GM23248 (cell line): ENCODE results near the gene SH3BP1. TPM values are rescaled to one million over a fixed set of nuclear protein-coding genes. Genes with fewer than 3 reads are reported as not detected.
A peak's percentile ranks its signal among the peaks of the same experiment; 100 is the strongest.

Source experiments
- DNase-seq: peaks from one replicate; pipeline ENCODE4 v3.0.0-alpha.2; 2015
- H2AFZ ChIP-seq: fragments of 200-600 bp; sonication (generic); 2 replicates; pipeline ENCODE4 v1.6.1; 2016; ENCODE audit warnings: antibody characterized with exemption
- H3F3A ChIP-seq: fragments of 200-600 bp; sonication (generic); 2 replicates; pipeline ENCODE4 v1.6.1; 2016; ENCODE audit warnings: mild to moderate bottlenecking, antibody characterized with exemption, mixed run types; ENCODE audit not compliant: insufficient read depth
- H3K27ac ChIP-seq: fragments of 200-600 bp; sonication (generic); 2 replicates; pipeline ENCODE4 v1.5.1; 2016; ENCODE audit warnings: mild to moderate bottlenecking
- H3K27me3 ChIP-seq: fragments of 200-600 bp; sonication (generic); replicated peaks from 2 replicates; pipeline ENCODE4 v1.6.1; 2016; ENCODE audit warnings: mild to moderate bottlenecking; ENCODE audit not compliant: insufficient read depth
- H3K36me3 ChIP-seq: fragments of 200-600 bp; sonication (generic); 2 replicates; pipeline ENCODE4 v1.6.1; 2016; ENCODE audit warnings: low read depth, mild to moderate bottlenecking
- H3K4me1 ChIP-seq: fragments of 200-600 bp; sonication (generic); 2 replicates; pipeline ENCODE4 v1.6.1; 2016; ENCODE audit warnings: mild to moderate bottlenecking; ENCODE audit not compliant: insufficient read depth
- H3K4me2 ChIP-seq: fragments of 200-600 bp; sonication (generic); one replicate; pipeline ENCODE4 v1.6.1; 2016; ENCODE audit warnings: mild to moderate bottlenecking; ENCODE audit not compliant: unreplicated experiment
- H3K4me3 ChIP-seq: fragments of 200-600 bp; sonication (generic); 2 replicates; pipeline ENCODE4 v1.5.1; 2016; ENCODE audit warnings: mild to moderate bottlenecking
- H3K79me2 ChIP-seq: fragments of 200-600 bp; sonication (generic); 2 replicates; pipeline ENCODE4 v1.6.1; 2016; ENCODE audit warnings: mild to moderate bottlenecking; ENCODE audit not compliant: insufficient read depth
- H3K9ac ChIP-seq: fragments of 200-600 bp; sonication (generic); 2 replicates; pipeline ENCODE4 v1.6.1; 2016; ENCODE audit warnings: mild to moderate bottlenecking
- H3K9me2 ChIP-seq: fragments of 200-600 bp; sonication (generic); 2 replicates; pipeline ENCODE4 v1.6.1; 2016; ENCODE audit warnings: mixed run types, mild to moderate bottlenecking, moderate library complexity; ENCODE audit not compliant: insufficient read depth
- H3K9me3 ChIP-seq: fragments of 200-600 bp; sonication (generic); one replicate; pipeline ENCODE4 v1.6.1; 2017; ENCODE audit warnings: low read depth
- H4K20me1 ChIP-seq: fragments of 200-600 bp; sonication (generic); 2 replicates; pipeline ENCODE4 v1.6.0; 2016; ENCODE audit not compliant: insufficient read depth
- EZH2 ChIP-seq: fragments of 200-600 bp; sonication (generic); IDR thresholded peaks from 2 replicates; pipeline ENCODE4 v1.6.1; 2018; ENCODE audit warnings: antibody characterized with exemption, mild to moderate bottlenecking; ENCODE audit not compliant: insufficient read depth, poor library complexity, severe bottlenecking
- EZH2phosphoT487 ChIP-seq: fragments of 200-600 bp; sonication (generic); IDR thresholded peaks from 2 replicates; pipeline ENCODE4 v1.6.1; 2018; ENCODE audit warnings: antibody characterized with exemption, moderate library complexity, mild to moderate bottlenecking, low read depth; ENCODE audit not compliant: insufficient read depth
- WGBS, 2 experiments: methylation state at CpG; one replicate each; pipeline ENCODE4 v1.1.6; 2015 to 2017; ENCODE audit warnings: low lambda C conversion rate in 2 of 2, low coverage in 1 of 2; ENCODE audit errors: missing lambda C conversion rate in 2 of 2; 5-methylcytosine and 5-hydroxymethylcytosine counted together
- in situ Hi-C: fragments of 300-500 bp; cut with MboI; formaldehyde crosslinking; loops from 2 replicates; pipeline ENCODE4 v1.15.0; 2020
- polyA plus RNA-seq: library from polyadenylated mRNA; unstranded; fragments of >200 nt; fragmentation: Nextera tagmentation; extraction: Ambion mirVana; gene quantifications from 2 replicates; pipeline ENCODE4 v1.2.1, GENCODE V29; 2016
- total RNA-seq: library from RNA; depleted of rRNA; stranded (reverse); fragments of >200 nt; shearing (Covaris generic); gene quantifications from 2 replicates; pipeline ENCODE4 v1.2.3, GENCODE V29; 2014

Gene SH3BP1
- total and polyA plus RNA-seq, 2 experiments from 2014 or later: 0.81 to 9.9 TPM

DNA sequence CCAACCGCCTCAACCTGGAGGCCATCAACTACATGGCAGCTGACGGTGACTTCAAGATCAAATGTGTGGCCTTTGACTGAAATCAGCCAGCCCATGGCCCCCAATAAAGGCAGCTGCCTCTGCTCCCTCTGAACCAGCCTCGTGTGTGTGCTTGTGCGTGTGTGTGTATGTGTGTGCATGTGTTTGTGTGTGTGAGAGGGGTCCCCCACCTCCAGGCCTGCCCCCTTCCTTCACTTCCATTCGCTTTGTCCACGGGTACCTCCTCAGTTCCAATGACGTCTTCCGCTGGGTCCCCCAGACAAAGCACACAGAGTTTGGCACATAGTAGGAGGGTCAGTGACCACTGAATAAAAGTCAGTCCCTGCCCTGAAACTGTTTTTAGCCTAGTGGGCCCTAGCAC, 40.2 kb downstream of the SH3BP1 start:
- TF ChIP-seq EZH2phosphoT487 (no peak), EZH2 (no peak)
- Histone ChIP-seq H3K4me2 (no peak overlapping the region), H3K9me3 (no peaks in the 10 kb centered on the region), H3K36me3 (peaks cover 19% of the 10 kb centered on the region), H3K4me3 (no peak overlapping the region), H4K20me1 (peaks cover 8% of the 10 kb centered on the region; the same call in 1 of the 2 replicates), H3K27me3 (no peaks in the 10 kb centered on the region), H2AFZ (no peak overlapping the region), H3K79me2 (peaks cover 33% of the 10 kb centered on the region), H3K27ac (peak overlapping the region; percentile 82), H3K9ac (peak overlapping the region; percentile 85; the same call in 1 of the 2 replicates), H3F3A (peaks cover 32% of the 10 kb centered on the region), H3K4me1 (peaks cover 7% of the 10 kb centered on the region), H3K9me2 (no peaks in the 10 kb centered on the region)
- 55 to 61% methylated on average over 8 of the region's 8 CpGs for WGBS, 2 experiments
- no peak for DNase-seq
- in situ Hi-C loops: no loop called here

DNA sequence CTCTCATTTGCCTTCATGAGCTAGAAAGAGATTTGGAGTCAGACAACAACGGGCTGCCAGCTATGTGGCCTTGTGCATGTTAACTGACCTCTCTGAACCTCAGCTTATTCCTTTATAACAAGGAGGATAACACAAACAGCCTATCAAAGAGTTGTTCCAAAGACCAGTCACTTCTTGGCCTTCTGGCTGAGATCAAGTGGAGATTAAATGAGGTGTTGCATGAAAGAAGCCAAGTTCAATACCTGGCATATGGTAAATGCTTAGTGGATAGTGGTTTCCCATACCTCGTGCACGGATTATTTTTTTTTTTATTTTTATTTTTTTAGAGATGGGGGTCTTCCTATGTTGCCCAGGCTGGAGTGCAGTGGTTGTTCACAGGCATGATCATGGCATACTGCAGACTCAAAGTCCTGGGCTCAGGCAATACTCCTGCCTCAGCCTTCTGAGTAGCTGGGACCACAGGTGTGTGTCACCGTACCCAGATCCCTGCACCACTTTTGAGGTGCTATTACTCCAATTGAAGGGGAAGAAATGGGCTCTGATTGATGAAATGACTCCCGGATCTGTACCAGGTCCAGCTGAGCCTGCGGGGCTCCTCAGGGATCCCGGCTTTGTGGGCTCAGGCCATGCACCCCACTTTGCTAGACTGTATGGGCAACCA, 40.9 kb downstream of the SH3BP1 start:
- in situ Hi-C loops: no loop called here
- peak; percentile 33 for DNase-seq
- no peak overlapping the region for H3K4me3 ChIP-seq
- H4K20me1 ChIP-seq: peaks cover 8% of the 10 kb centered on the region; the same call in 1 of the 2 replicates
- H3K4me2 ChIP-seq: no peak overlapping the region
- H3K9me2 ChIP-seq: no peaks in the 10 kb centered on the region
- H3F3A ChIP-seq: peaks cover 32% of the 10 kb centered on the region
- no peak overlapping the region for H3K9ac ChIP-seq
- H3K9me3 ChIP-seq: no peaks in the 10 kb centered on the region
- TF ChIP-seq EZH2phosphoT487 (no peak), EZH2 (no peak)
- H3K27ac ChIP-seq: peak overlapping the region; percentile 82
- H3K27me3 ChIP-seq: no peaks in the 10 kb centered on the region
- no peak overlapping the region for H2AFZ ChIP-seq
- peaks cover 7% of the 10 kb centered on the region for H3K4me1 ChIP-seq
- H3K36me3 ChIP-seq: peaks cover 19% of the 10 kb centered on the region
- 33 to 45% methylated on average over 7 of the region's 7 CpGs for WGBS, 2 experiments
- peaks cover 33% of the 10 kb centered on the region for H3K79me2 ChIP-seq

DNA sequence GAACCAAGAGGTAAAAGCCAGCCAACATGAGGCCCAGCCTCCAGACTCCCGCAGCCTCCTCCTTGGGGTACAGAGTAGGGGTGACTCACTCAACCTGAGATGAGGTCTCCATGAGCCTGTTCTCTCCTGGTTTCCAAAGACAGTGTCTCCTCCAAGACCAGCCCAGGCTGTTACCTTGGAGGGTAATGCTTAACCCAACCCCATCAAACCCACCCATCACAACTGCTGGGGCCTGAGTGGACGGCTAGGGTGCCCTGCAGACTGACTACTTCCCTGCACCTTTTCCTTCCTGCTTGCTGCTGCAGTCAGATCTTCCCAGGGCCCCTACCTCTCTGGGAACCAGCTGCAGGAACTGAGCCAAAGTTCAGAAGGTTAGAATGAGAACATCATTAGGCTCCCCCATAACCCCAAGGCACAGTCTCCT, 41.5 kb downstream of the SH3BP1 start:
- Histone ChIP-seq H4K20me1 (peaks cover 8% of the 10 kb centered on the region; the same call in 1 of the 2 replicates), H3K9me2 (no peaks in the 10 kb centered on the region), H3K36me3 (peaks cover 19% of the 10 kb centered on the region), H3K4me1 (peaks cover 7% of the 10 kb centered on the region), H3K4me2 (no peak overlapping the region), H3K27ac (peak overlapping the region; percentile 51), H3K9ac (no peak overlapping the region), H3K4me3 (no peak overlapping the region), H3K27me3 (no peaks in the 10 kb centered on the region), H3F3A (peaks cover 32% of the 10 kb centered on the region), H3K9me3 (no peaks in the 10 kb centered on the region), H3K79me2 (peaks cover 26% of the 10 kb centered on the region), H2AFZ (no peak overlapping the region)
- TF ChIP-seq EZH2phosphoT487 (no peak), EZH2 (no peak)
- DNase-seq: peak; percentile 70
- WGBS, 2 experiments: 3 to 22% methylated on average over 2 of the region's 2 CpGs
- in situ Hi-C loops: no loop called here

GRCh38 chr22:37681556-37682049, 42.1 kb downstream of the SH3BP1 start:
- H3K9me3 ChIP-seq: no peaks in the 10 kb centered on the region
- H3F3A ChIP-seq: peaks cover 32% of the 10 kb centered on the region
- WGBS, 2 experiments: 12 to 13% methylated on average over 6 of the region's 6 CpGs
- no peaks in the 10 kb centered on the region for H3K9me2 ChIP-seq
- H3K4me1 ChIP-seq: peaks cover 7% of the 10 kb centered on the region
- no peak overlapping the region for H2AFZ ChIP-seq
- no peaks in the 10 kb centered on the region for H3K27me3 ChIP-seq
- in situ Hi-C loops: no loop called here
- no peak overlapping the region for H3K4me3 ChIP-seq
- no peak overlapping the region for H3K4me2 ChIP-seq
- peak; percentile 88 for DNase-seq
- peaks cover 8% of the 10 kb centered on the region; the same call in 1 of the 2 replicates for H4K20me1 ChIP-seq
- H3K79me2 ChIP-seq: peaks cover 23% of the 10 kb centered on the region
- no peak for TF ChIP-seq EZH2
- no peak for TF ChIP-seq EZH2phosphoT487
- peaks cover 19% of the 10 kb centered on the region for H3K36me3 ChIP-seq
- H3K9ac ChIP-seq: no peak overlapping the region
- peak overlapping the region; percentile 51 for H3K27ac ChIP-seq
